H1 (cell line): ENCODE measurements around the gene NUP210L. TPM values are rescaled to one million over a fixed set of nuclear protein-coding genes. Genes with fewer than 3 reads are reported as not detected.

Experiments
- CTCF ChIA-PET: fragments of 300-600 bp; sonication (Branson Sonifier 250); formaldehyde crosslinking; loops from one replicate; lab custom pipeline; 2021; ENCODE audit not compliant: partially characterized antibody; lab: Charles Lee
- POLR2A ChIA-PET: fragments of 300-600 bp; sonication (Branson Sonifier 250); formaldehyde crosslinking; loops from one replicate; lab custom pipeline; 2021; ENCODE audit warnings: inconsistent platforms; ENCODE audit not compliant: partially characterized antibody; lab: Charles Lee
- DNase-seq, 2 experiments: peaks; one replicate each; pipeline versions ENCODE4 v3.0.0 to v3.0.0-alpha.2; 2010 to 2022; ENCODE audit warnings: low spot score in 2 of 2, low read depth in 1 of 2, mixed read lengths in 1 of 2
- FAIRE-seq: peaks from 2 replicates; lab custom pipeline; 2011; peaks lifted over from hg19 to GRCh38; lab: Jason Lieb, UNC
- H2AFZ ChIP-seq: 2 replicates; pipeline ENCODE4 v1.8.1; 2012; ENCODE audit warnings: low read length, inconsistent platforms
- H2AK5ac ChIP-seq: 2 replicates; pipeline ENCODE4 v1.6.1; 2013; ENCODE audit warnings: low read depth, low read length
- H2BK120ac ChIP-seq: replicated peaks from 2 replicates; pipeline ENCODE3; 2013; ENCODE audit warnings: low read depth, low read length, inconsistent platforms
- H2BK12ac ChIP-seq: 2 replicates; pipeline ENCODE4 v1.6.1; 2013; ENCODE audit warnings: low read depth, low read length
- H2BK15ac ChIP-seq: 2 replicates; pipeline ENCODE4 v1.6.1; 2013; ENCODE audit warnings: low read length
- H2BK20ac ChIP-seq: 2 replicates; pipeline ENCODE4 v1.6.1; 2013; ENCODE audit warnings: low read length
- H2BK5ac ChIP-seq: 2 replicates; pipeline ENCODE4 v1.6.1; 2013; ENCODE audit warnings: low read depth, low read length
- H3K14ac ChIP-seq: 2 replicates; pipeline ENCODE4 v1.6.1; 2013; ENCODE audit warnings: inconsistent platforms; ENCODE audit not compliant: insufficient read length
- H3K18ac ChIP-seq: 2 replicates; pipeline ENCODE4 v1.6.1; 2013; ENCODE audit warnings: low read length; ENCODE audit errors: extremely low read depth
- H3K23ac ChIP-seq: 2 replicates; pipeline ENCODE4 v1.6.1; 2013; ENCODE audit warnings: inconsistent platforms; ENCODE audit not compliant: insufficient read length
- H3K23me2 ChIP-seq: 2 replicates; pipeline ENCODE4 v1.6.1; 2013; ENCODE audit warnings: low read depth, low read length
- H3K27ac ChIP-seq: 2 replicates; pipeline ENCODE4 v1.6.1; 2011; ENCODE audit warnings: low read depth, low read length, inconsistent platforms
- H3K27me3 ChIP-seq, 4 experiments: replicated peaks in 1 of 4; 1 replicate in 1 of 4; 2 replicates in 3 of 4; pipeline versions ENCODE4 v1.6.1 to v1.8.1; 2011 to 2013; ENCODE audit warnings: low read length in 3 of 4, mild to moderate bottlenecking in 3 of 4, inconsistent platforms in 2 of 4, mixed read lengths in 2 of 4, moderate library complexity in 1 of 4; ENCODE audit not compliant: control insufficient read depth in 3 of 4, insufficient read depth in 3 of 4; ENCODE audit errors: extremely low read depth in 1 of 4
- H3K36me3 ChIP-seq, 4 experiments: 2 replicates each; pipeline versions ENCODE4 v1.6.1 to v1.8.1; 2011 to 2013; ENCODE audit warnings: mild to moderate bottlenecking in 4 of 4, low read length in 3 of 4, moderate library complexity in 2 of 4, control low read depth in 1 of 4, inconsistent platforms in 1 of 4; ENCODE audit not compliant: insufficient read depth in 4 of 4, control insufficient read depth in 2 of 4
- H3K4ac ChIP-seq: replicated peaks from 2 replicates; pipeline ENCODE3; 2013; ENCODE audit warnings: low read length, low read depth, mixed read lengths, inconsistent platforms; ENCODE audit not compliant: insufficient read length
- H3K4me1 ChIP-seq, 4 experiments: replicated peaks in 1 of 4; 1 replicate in 1 of 4; 2 replicates in 3 of 4; pipeline versions ENCODE4 v1.6.1 to v1.8.1; 2011 to 2013; ENCODE audit warnings: low read length in 3 of 4, inconsistent platforms in 2 of 4, mixed read lengths in 1 of 4; ENCODE audit not compliant: insufficient read depth in 4 of 4, control insufficient read depth in 3 of 4
- H3K4me2 ChIP-seq, 2 experiments: 2 replicates each; pipeline versions ENCODE4 v1.6.1 to v1.8.1; 2011 to 2013; ENCODE audit warnings: low read depth in 2 of 2, low read length in 2 of 2, control low read depth in 1 of 2, inconsistent platforms in 1 of 2, mild to moderate bottlenecking in 1 of 2; ENCODE audit not compliant: insufficient read depth in 1 of 2
- H3K4me3 ChIP-seq, 4 experiments: fragments of 200-600, 300-600 bp in 1 of 4; sonication (generic), shearing (Covaris generic), sonication (Bioruptor Twin) in 1 of 4; 2 replicates each; pipeline versions ENCODE4 v1.5.1 to v1.8.1; 2011 to 2016; ENCODE audit warnings: low read length in 4 of 4, low read depth in 3 of 4, control low read depth in 2 of 4, inconsistent platforms in 2 of 4, mild to moderate bottlenecking in 2 of 4, mixed read lengths in 1 of 4, moderate library complexity in 1 of 4; ENCODE audit not compliant: insufficient read depth in 2 of 4; ENCODE audit errors: extremely low read depth in 1 of 4
- H3K56ac ChIP-seq: replicated peaks from 2 replicates; pipeline ENCODE3; 2013; ENCODE audit warnings: low read depth, mild to moderate bottlenecking, mixed read lengths, low read length, inconsistent platforms; ENCODE audit not compliant: insufficient read length
- H3K79me1 ChIP-seq: 2 replicates; pipeline ENCODE4 v1.6.1; 2013; ENCODE audit warnings: low read depth, low read length, control low read depth
- H3K79me2 ChIP-seq, 2 experiments: 2 replicates each; pipeline versions ENCODE4 v1.6.1 to v1.8.1; 2012 to 2013; ENCODE audit warnings: low read length in 2 of 2, mild to moderate bottlenecking in 2 of 2, inconsistent platforms in 1 of 2; ENCODE audit not compliant: insufficient read depth in 2 of 2, control insufficient read depth in 1 of 2
- H3K9ac ChIP-seq, 4 experiments: replicated peaks in 1 of 4; 1 replicate in 1 of 4; 2 replicates in 3 of 4; pipeline versions ENCODE4 v1.6.1 to v1.8.1; 2011 to 2013; ENCODE audit warnings: low read depth in 3 of 4, low read length in 3 of 4, control low read depth in 2 of 4, mild to moderate bottlenecking in 2 of 4, moderate library complexity in 2 of 4, inconsistent platforms in 1 of 4; ENCODE audit errors: extremely low read depth in 1 of 4
- H3K9me3 ChIP-seq, 2 experiments: 2 replicates each; pipeline versions ENCODE4 v1.6.1 to v1.8.1; 2012 to 2013; ENCODE audit warnings: mild to moderate bottlenecking in 2 of 2, moderate library complexity in 2 of 2, control low read depth in 1 of 2, inconsistent platforms in 1 of 2, low read depth in 1 of 2, low read length in 1 of 2, mixed read lengths in 1 of 2; ENCODE audit not compliant: insufficient read depth in 2 of 2
- H4K20me1 ChIP-seq, 2 experiments: replicated peaks in 1 of 2; 2 replicates each; pipeline versions ENCODE3 to v1.8.1; 2011 to 2013; ENCODE audit warnings: inconsistent platforms in 2 of 2, low read length in 2 of 2, mild to moderate bottlenecking in 1 of 2; ENCODE audit not compliant: insufficient read depth in 2 of 2, control insufficient read depth in 1 of 2
- H4K5ac ChIP-seq: 2 replicates; pipeline ENCODE4 v1.6.1; 2013; ENCODE audit warnings: low read length, low read depth, mixed read lengths, inconsistent platforms; ENCODE audit not compliant: insufficient read length
- H4K8ac ChIP-seq: 2 replicates; pipeline ENCODE4 v1.8.0; 2013; ENCODE audit warnings: mild to moderate bottlenecking, moderate library complexity, low read length, inconsistent platforms; ENCODE audit not compliant: insufficient read depth; ENCODE audit errors: extremely low read depth
- H4K91ac ChIP-seq: replicated peaks from 2 replicates; pipeline ENCODE3; 2013; ENCODE audit warnings: low read length, mixed read lengths, inconsistent platforms; ENCODE audit not compliant: insufficient read length
- EP300 ChIP-seq, 2 experiments: IDR thresholded peaks; 1 replicate in 1 of 2; 2 replicates in 1 of 2; pipeline ENCODE4 v1.6.1; 2011 to 2012; ENCODE audit warnings: low read depth in 2 of 2, low read length in 2 of 2, mild to moderate bottlenecking in 2 of 2, borderline replicate concordance in 1 of 2, inconsistent platforms in 1 of 2, moderate library complexity in 1 of 2
- POLR2AphosphoS5 ChIP-seq: IDR thresholded peaks from 2 replicates; pipeline ENCODE4 v1.6.1; 2011; ENCODE audit warnings: low read depth, low read length
- WGBS, 2 experiments: shearing (Covaris generic) in 1 of 2; methylation state at CpG; one replicate each; pipeline versions ENCODE4 v1.1.6 to v1.1.7; 2013 to 2015; ENCODE audit warnings: low lambda C conversion rate in 2 of 2, mixed read lengths in 2 of 2, inconsistent platforms in 1 of 2, low coverage in 1 of 2, missing lambda C conversion rate in 1 of 2; ENCODE audit not compliant: insufficient replicate concordance in 2 of 2, insufficient coverage in 1 of 2, insufficient read length in 1 of 2; ENCODE audit errors: extremely low coverage in 1 of 2, missing lambda C conversion rate in 1 of 2; 5-methylcytosine and 5-hydroxymethylcytosine counted together
- polyA plus RNA-seq, 7 experiments: library from polyadenylated mRNA; depleted of rRNA in 3 of 7; stranded (reverse) in 5 of 7; unstranded in 2 of 7; fragments of >200 nt in 5 of 7; fragments of 200-250 nt in 2 of 7; gene quantifications; 1 replicate in 5 of 7; 2 replicates in 1 of 7; 4 replicates in 1 of 7; pipeline versions ENCODE4 v1.2.1 to v1.2.3, GENCODE V29; 2011 to 2013; ENCODE audit warnings: missing spikeins in 2 of 7, mixed read lengths in 2 of 7
- total RNA-seq: library from RNA; stranded (reverse); fragmentation: NEBNext Ultra II Directional; extraction: Animal tissue kit (Norgen Biotek cat#: 25700); gene quantifications from 2 replicates; pipeline ENCODE4 v1.2.1, GENCODE V29; 2021

Gene NUP210L
- total and polyA plus RNA-seq, 2 of the 8 experiments (the other 6 are each of a cell fraction or from before 2014, with no cell fraction given) = not detected

GRCh38 chr1:153973525-153973924 is 181.3 kb downstream of the NUP210L start:
- no peak overlapping the region for H2BK12ac ChIP-seq
- H4K20me1 ChIP-seq = no peaks in the 10 kb centered on the region
- ChIA-PET CTCF (interaction anchor here (2.2 to 3.8 kb wide), 3 partner anchors 10 to 27 kb away, joined by 8 to 14 read pairs (median 8); partner anchors contain the start of genes DENND4B, RAB13 and SLC39A1), POLR2A (interaction anchor here (1.3 to 15.5 kb wide), 5 partner anchors 8 to 181 kb away, joined by 3 to 276 read pairs (median 156); partner anchors contain the start of genes CREB3L4, CRTC2, DENND4B and RAB13)
- no peaks in the 10 kb centered on the region for H3K27me3 ChIP-seq
- DNase-seq = no peak
- no peak overlapping the region for H2BK15ac ChIP-seq
- no peak overlapping the region for H2AK5ac ChIP-seq
- no peak overlapping the region for H3K56ac ChIP-seq
- no peak overlapping the region for H3K4me2 ChIP-seq
- H3K27ac ChIP-seq = no peak overlapping the region
- H3K36me3 ChIP-seq = peaks cover 11 to 36% (median 18%) of the 10 kb centered on the region in 4 experiments; a peak in 7 of 8 replicates
- no peak overlapping the region for H2BK20ac ChIP-seq
- H3K9me3 ChIP-seq = no peaks in the 10 kb centered on the region
- no peak overlapping the region for H4K5ac ChIP-seq
- no peak overlapping the region for H4K91ac ChIP-seq
- 83% methylated on average over 7 of the region's 7 CpGs; no CpG with 5 or more reads in 1 of the 2 experiments for WGBS, 2 experiments
- no peak overlapping the region for H2BK5ac ChIP-seq
- H3K4ac ChIP-seq = no peak overlapping the region
- TF ChIP-seq EP300 (IDR thresholded peaks at IDR 0.05; ENCODE audit: borderline replicate concordance in 1 of 2, low read depth in 2 of 2, low read length in 2 of 2) = no peak
- TF ChIP-seq POLR2AphosphoS5 = 0 out of 2 replicates have a peak, but pooled peaks have one; percentile 7
- no peak overlapping the region for H4K8ac ChIP-seq
- H3K18ac ChIP-seq = no peak overlapping the region
- no peak overlapping the region for H3K9ac ChIP-seq
- H3K14ac ChIP-seq = no peak overlapping the region
- H2BK120ac ChIP-seq = no peak overlapping the region
- H3K79me2 ChIP-seq = peaks cover 0 to 24% of the 10 kb centered on the region in 2 experiments; a peak in 2 of 4 replicates
- H3K23ac ChIP-seq = no peak overlapping the region
- peaks cover 6% of the 10 kb centered on the region for H3K79me1 ChIP-seq
- peaks cover 0 to 6% (median under 1%) of the 10 kb centered on the region in 4 experiments; a peak in 4 of 7 replicates for H3K4me1 ChIP-seq
- H3K23me2 ChIP-seq = peaks cover 13% of the 10 kb centered on the region
- FAIRE-seq = no peak
- no peak overlapping the region for H2AFZ ChIP-seq
- no peak overlapping the region for H3K4me3 ChIP-seq
